ENCODE data around the gene BCL7A. TPM values are rescaled to one million over a fixed set of nuclear protein-coding genes. Genes with fewer than 3 reads are reported as not detected.
A peak's percentile ranks its signal among the peaks of the same experiment; 100 is the strongest.

The BCL7A gene
- total and polyA plus RNA-seq, 10 of the 15 experiments (the other 5 are each of a cell fraction or from before 2014, with no cell fraction given), result 0.37 to 17.2 (median 11.7) TPM

DNA sequence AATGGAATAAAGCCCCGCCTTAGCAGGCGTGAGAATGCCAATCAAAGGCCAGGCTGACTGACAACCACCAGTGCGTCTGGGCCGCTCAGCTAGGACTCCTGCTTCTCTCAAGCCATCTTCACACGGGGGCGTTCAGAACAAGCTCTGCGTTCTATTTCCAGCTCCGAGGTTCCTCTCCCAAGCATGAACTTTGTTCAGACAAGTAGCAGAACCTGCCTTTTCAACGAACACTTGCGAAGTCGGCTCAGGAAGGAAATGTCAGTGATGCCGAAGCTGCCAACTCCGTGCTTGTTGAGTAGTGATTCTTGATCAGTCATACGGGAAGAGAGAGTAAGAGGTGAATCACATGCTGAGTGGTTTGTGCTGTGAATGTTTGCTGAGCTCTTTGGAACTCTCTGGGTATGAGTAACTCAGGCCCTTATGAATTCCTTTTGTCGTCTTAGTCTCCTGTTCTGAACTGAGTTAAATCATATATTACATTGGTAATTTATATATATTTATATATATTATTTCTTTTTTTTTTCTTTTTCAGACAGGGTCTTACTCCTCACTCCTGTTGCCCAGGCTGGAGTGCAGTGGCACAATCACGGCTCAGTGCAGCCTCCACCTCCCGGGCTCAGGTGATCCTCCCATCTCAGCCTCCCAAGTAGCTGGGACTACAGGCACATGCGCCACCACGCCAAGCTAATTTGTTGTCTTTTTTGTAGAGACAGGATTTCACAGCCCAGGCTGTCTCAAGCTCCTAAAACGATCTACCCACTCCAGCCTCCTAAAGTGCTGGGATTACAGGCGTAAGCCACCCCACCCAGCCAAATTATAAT, 29.4 kb upstream of the BCL7A start (continued):
- TF ChIP-seq, protein P1, sequence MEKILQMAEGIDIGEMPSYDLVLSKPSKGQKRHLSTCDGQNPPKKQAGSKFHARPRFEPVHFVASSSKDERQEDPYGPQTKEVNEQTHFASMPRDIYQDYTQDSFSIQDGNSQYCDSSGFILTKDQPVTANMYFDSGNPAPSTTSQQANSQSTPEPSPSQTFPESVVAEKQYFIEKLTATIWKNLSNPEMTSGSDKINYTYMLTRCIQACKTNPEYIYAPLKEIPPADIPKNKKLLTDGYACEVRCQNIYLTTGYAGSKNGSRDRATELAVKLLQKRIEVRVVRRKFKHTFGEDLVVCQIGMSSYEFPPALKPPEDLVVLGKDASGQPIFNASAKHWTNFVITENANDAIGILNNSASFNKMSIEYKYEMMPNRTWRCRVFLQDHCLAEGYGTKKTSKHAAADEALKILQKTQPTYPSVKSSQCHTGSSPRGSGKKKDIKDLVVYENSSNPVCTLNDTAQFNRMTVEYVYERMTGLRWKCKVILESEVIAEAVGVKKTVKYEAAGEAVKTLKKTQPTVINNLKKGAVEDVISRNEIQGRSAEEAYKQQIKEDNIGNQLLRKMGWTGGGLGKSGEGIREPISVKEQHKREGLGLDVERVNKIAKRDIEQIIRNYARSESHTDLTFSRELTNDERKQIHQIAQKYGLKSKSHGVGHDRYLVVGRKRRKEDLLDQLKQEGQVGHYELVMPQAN (conservative IDR thresholded peaks at IDR 0.05), result no peak
- TF ChIP-seq, protein P2, sequence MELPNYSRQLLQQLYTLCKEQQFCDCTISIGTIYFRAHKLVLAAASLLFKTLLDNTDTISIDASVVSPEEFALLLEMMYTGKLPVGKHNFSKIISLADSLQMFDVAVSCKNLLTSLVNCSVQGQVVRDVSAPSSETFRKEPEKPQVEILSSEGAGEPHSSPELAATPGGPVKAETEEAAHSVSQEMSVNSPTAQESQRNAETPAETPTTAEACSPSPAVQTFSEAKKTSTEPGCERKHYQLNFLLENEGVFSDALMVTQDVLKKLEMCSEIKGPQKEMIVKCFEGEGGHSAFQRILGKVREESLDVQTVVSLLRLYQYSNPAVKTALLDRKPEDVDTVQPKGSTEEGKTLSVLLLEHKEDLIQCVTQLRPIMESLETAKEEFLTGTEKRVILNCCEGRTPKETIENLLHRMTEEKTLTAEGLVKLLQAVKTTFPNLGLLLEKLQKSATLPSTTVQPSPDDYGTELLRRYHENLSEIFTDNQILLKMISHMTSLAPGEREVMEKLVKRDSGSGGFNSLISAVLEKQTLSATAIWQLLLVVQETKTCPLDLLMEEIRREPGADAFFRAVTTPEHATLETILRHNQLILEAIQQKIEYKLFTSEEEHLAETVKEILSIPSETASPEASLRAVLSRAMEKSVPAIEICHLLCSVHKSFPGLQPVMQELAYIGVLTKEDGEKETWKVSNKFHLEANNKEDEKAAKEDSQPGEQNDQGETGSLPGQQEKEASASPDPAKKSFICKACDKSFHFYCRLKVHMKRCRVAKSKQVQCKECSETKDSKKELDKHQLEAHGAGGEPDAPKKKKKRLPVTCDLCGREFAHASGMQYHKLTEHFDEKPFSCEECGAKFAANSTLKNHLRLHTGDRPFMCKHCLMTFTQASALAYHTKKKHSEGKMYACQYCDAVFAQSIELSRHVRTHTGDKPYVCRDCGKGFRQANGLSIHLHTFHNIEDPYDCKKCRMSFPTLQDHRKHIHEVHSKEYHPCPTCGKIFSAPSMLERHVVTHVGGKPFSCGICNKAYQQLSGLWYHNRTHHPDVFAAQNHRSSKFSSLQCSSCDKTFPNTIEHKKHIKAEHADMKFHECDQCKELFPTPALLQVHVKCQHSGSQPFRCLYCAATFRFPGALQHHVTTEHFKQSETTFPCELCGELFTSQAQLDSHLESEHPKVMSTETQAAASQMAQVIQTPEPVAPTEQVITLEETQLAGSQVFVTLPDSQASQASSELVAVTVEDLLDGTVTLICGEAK (IDR thresholded peaks at IDR 0.05; ENCODE audit: borderline replicate concordance), result no peak
- no peak for TF ChIP-seq NFXL1 (IDR thresholded peaks at IDR 0.05; ENCODE audit: borderline replicate concordance)
- TF ChIP-seq TAF1 (IDR thresholded peaks at IDR 0.05; ENCODE audit: borderline replicate concordance, low read depth, low read length), result 0 out of 2 replicates have a peak, but pooled peaks have one; percentile 36
- no peak for TF ChIP-seq BRCA1 (IDR thresholded peaks at IDR 0.05; ENCODE audit: low read depth, low read length)
- TF ChIP-seq STAT1 (conservative IDR thresholded peaks at IDR 0.05), result no peak
- no peak for TF ChIP-seq NRF1 (conservative IDR thresholded peaks at IDR 0.05; ENCODE audit: low read depth, low read length)
- TF ChIP-seq ASH2L (IDR thresholded peaks at IDR 0.05; ENCODE audit: borderline replicate concordance, low read depth), result no peak
- TF ChIP-seq CEBPB (IDR thresholded peaks at IDR 0.05; ENCODE audit: borderline replicate concordance in 1 of 2, low read depth in 2 of 2, low read length in 2 of 2), result peak in 1 of 2 experiments; percentile 71; a peak in 1 of 4 replicates
- TF ChIP-seq, protein P3, sequence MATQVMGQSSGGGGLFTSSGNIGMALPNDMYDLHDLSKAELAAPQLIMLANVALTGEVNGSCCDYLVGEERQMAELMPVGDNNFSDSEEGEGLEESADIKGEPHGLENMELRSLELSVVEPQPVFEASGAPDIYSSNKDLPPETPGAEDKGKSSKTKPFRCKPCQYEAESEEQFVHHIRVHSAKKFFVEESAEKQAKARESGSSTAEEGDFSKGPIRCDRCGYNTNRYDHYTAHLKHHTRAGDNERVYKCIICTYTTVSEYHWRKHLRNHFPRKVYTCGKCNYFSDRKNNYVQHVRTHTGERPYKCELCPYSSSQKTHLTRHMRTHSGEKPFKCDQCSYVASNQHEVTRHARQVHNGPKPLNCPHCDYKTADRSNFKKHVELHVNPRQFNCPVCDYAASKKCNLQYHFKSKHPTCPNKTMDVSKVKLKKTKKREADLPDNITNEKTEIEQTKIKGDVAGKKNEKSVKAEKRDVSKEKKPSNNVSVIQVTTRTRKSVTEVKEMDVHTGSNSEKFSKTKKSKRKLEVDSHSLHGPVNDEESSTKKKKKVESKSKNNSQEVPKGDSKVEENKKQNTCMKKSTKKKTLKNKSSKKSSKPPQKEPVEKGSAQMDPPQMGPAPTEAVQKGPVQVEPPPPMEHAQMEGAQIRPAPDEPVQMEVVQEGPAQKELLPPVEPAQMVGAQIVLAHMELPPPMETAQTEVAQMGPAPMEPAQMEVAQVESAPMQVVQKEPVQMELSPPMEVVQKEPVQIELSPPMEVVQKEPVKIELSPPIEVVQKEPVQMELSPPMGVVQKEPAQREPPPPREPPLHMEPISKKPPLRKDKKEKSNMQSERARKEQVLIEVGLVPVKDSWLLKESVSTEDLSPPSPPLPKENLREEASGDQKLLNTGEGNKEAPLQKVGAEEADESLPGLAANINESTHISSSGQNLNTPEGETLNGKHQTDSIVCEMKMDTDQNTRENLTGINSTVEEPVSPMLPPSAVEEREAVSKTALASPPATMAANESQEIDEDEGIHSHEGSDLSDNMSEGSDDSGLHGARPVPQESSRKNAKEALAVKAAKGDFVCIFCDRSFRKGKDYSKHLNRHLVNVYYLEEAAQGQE (IDR thresholded peaks at IDR 0.05; ENCODE audit: low read depth, low read length), result no peak
- TF ChIP-seq SPI1 (IDR thresholded peaks at IDR 0.05; ENCODE audit: borderline replicate concordance, insufficient read depth, low read depth, low read length), result peak; percentile 14; the same call in 1 of the 2 replicates
- TF ChIP-seq NFYA (IDR thresholded peaks at IDR 0.05; ENCODE audit: borderline replicate concordance, low read depth, low read length), result no peak
- peak; percentile 98 for TF ChIP-seq JUNB (IDR thresholded peaks at IDR 0.05)
- no peak for TF ChIP-seq SMAD1 (IDR thresholded peaks at IDR 0.05; ENCODE audit: low read depth, partially characterized antibody)
- TF ChIP-seq SIN3A (IDR thresholded peaks at IDR 0.05; ENCODE audit: low read depth, low read length), result no peak
- peak; percentile 92 for TF ChIP-seq RUNX3 (IDR thresholded peaks at IDR 0.05; ENCODE audit: low read length)
- peak; percentile 46; the same call in 1 of the 2 replicates for TF ChIP-seq YY1 (IDR thresholded peaks at IDR 0.05; ENCODE audit: low read depth, low read length)
- TF ChIP-seq FOS (IDR thresholded peaks at IDR 0.05; ENCODE audit: borderline replicate concordance, extremely low read depth, insufficient read length), result peak; percentile 2
- TF ChIP-seq, protein P4, sequence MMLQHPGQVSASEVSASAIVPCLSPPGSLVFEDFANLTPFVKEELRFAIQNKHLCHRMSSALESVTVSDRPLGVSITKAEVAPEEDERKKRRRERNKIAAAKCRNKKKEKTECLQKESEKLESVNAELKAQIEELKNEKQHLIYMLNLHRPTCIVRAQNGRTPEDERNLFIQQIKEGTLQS (IDR thresholded peaks at IDR 0.05; ENCODE audit: borderline replicate concordance, extremely low read depth, low read depth, low read length), result no peak

All from GM12878 (cell line).